HG03066 (cell line): ENCODE measurements around the gene SPATC1L.

Experiments
- ATAC-seq: cut with Tn5 transposase; IDR thresholded peaks from one replicate; pipeline ENCODE4 v1.9.1; 2021; ENCODE audit warnings: low read depth; ENCODE audit not compliant: unreplicated experiment

SPATC1L gene

DNA sequence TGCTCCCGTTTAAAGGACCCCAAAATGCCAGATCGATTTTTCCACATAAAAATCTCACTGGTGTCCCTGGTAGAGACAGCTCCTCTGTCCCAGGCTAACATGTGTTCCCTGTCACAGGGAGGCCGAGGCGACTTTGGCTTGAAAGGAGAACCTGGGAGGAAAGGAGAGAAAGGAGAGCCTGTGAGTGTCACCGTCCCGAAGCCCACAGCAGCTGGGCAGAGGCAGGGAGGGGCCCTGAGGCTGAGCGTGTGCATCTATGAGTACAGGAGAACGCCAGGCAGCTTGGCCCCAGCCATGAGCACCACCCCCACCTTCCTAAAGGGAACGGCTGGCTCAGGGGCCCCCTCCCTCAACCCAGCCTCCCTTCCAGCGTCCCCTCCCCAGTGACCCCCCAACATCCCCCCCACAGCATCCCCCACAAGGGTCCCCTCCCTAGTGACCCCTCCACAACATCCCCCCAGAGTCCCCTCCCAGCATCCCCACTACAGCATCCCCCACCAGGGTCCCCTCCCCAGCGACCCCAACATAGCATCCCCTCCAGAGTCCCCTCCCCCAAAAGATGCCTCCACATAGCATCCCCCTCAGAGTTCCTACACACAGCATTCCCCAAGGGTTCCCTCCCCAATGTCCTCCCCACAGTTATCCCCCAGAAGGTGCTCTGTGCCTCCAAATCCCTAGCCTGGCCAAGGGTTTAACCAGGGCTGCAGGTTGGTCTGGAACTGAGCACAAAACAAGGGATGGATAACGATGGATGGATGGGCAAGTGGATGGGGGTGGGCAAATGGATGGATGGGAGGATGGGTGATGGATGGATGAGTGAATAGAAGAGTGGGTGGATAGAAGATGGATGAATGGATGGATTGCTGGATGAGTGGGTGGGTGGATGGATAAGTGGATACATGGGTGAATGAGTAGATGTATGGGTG lies 61.2 kb downstream of the SPATC1L start:
- ATAC-seq: no peak

DNA sequence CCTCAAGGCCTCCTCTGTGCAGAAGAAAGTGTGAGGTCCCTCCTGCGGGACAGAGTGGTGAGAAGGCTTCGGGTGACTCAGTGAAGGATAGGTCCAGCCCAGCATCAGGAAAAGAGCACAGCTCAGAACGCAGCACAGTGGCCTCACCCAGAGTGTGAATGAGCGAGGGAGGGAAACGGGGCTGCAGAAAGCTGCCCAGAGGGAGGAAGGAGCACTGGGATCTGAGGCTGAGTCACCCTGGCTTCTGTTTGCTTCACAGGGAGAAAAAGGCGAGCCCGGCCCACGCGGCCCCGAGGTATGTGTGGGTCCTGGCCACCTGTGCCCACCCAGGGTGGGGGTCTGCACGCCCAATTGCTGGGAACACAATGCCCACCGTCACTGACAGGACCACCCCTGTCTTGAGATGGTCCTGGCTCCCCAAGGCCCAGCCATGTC lies 62.0 kb downstream of the SPATC1L start:
- no peak for ATAC-seq

DNA sequence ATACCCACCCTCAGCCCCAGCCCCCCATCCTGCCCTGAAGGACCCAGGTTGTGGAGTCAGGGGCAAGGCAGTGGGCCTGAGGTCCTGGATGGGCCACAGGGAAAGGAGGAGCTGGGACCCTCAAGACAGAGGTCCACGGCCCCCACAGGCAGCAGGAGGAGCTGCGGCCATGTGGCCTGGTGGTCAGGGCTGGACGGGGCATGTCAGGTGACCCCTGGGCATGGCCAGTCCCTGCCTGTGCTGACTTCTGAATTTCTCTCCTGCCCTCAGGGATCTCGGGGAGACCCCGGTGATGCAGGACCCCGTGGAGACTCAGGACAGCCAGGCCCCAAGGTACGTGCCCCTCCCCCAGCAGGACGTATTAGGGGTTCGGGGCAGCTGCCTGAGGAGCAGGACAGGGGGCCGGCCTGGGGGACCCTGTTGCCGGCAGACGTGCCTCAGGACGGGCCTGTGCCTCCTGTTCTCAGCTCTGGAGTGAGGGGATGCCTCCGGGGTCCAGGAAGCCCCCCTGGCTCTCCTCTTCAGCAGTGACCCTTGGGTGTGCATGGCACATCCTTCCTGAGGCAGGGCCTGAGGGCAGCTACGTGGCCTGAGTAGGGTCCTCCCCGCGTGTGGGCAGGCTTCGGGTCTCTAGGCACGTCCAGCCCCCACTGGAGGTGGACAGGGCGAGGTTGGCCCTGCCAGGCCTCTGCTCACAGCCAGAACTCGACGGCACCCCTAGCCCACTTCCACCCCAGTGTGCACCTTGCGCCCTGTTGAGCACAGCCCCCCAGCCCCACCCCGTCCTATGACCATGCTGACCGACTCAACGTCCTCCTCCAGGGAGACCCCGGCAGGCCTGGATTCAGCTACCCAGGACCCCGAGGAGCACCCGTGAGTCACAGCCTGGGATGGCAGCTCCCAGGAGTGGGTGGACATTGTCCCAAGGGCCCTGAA lies 62.7 kb downstream of the SPATC1L start:
- no peak for ATAC-seq

DNA sequence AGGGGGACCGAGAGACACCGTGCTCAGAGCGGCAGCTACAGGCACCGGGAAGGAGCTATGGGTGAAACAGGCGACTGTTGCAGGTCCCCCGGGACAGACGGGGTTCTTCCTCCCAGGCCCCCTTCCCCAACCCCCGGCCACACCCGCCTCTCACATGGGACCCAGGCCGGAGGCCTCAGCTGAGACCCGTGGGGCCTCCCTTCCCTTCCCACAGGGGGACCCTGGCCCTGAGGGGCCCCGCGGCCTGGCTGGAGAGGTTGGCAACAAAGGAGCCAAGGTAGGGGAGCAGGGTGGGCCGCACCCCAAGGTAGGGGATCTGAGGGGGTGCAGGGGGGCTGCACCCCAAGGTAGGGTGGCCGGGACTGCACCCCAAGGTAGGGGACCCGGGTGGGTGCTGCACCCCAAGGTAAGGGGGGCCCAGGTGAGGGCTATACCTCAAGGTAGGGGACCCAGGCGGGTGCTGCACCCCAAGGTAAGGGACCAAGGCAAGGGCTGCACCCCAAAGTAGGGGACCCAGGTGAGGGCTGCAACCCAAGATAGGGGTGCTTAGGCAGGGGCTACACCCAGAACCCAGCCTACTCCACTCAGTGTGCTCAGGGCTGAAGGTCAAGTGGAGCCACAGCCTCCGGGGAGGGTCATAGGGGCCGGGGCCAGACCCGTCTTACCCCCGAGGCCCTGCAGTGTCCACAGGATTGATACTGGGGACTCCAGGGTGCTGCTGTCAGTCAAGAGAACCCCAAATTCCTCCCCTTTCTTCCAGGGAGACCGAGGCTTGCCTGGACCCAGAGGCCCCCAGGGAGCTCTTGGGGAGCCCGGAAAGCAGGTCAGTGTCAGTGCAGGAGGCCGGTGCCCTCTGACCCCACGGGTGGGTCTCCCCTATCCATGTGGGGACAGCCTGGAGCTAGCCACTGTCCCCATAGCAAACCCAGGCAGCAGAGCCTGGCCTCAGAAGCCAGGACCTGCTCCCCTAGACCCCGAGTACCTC lies 63.7 kb downstream of the SPATC1L start:
- ATAC-seq: no peak

DNA sequence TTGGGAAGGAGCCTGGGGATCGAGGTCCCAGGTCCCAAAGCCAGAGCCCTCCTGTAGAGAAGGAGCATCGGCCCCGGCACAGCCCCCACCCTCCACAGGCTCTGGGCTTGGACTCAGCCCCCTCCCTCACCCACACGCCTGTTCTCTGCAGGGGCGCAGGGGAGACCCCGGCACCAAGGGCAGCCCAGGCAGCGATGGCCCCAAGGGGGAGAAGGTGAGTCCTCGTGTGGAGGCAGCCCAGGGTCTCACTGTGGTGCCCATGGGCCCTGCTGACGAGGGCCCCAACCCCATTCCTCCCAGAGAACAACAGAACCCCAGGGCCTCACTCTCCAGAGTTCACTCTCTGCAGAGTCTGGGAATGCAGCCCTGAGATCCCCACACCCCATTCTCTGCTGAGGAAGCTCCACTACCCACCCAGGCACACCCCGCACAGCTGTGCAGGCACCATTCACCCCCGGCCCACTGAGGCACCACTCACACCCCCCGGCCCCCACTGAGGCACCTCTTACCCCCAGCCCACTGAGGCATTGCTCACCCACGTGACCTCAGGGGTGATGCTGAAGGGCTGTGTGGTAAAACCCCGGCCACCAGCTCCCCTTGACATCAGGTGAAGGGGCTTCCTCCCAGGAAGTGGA lies 64.5 kb downstream of the SPATC1L start:
- ATAC-seq: no peak

DNA sequence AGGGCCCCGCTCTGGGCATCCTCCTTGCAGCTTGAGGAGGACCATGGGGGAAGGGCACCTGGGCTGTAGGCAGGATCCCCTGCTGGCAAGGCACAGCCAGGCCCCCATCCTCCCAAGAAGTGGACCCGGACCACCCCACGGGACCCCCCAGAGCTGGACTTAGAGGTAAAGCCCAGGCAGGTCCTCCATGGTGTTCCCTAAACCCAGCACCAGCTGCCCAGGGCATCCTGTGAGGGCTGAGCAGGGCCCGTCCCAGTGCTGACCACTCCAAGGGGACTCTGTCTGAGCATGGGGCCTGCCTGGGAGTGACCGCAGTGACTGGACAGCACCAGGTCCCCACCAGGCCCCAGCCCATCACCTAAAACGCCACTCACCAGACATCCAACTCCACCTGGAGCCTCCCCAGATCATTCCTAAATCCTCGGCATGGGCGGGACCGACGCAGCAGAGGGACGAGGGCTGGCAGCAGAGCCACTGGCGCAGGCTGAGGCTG lies 65.1 kb downstream of the SPATC1L start:
- no peak for ATAC-seq

- no peak for ATAC-seq
Measured at GRCh38 chr21:46118316-46119143, 65.7 kb downstream of the SPATC1L start.

- no peak for ATAC-seq
Measured at GRCh38 chr21:46117586-46118315, 66.5 kb downstream of the SPATC1L start.

GRCh38 chr21:46116776-46117585 lies 67.3 kb downstream of the SPATC1L start:
- no peak for ATAC-seq

DNA sequence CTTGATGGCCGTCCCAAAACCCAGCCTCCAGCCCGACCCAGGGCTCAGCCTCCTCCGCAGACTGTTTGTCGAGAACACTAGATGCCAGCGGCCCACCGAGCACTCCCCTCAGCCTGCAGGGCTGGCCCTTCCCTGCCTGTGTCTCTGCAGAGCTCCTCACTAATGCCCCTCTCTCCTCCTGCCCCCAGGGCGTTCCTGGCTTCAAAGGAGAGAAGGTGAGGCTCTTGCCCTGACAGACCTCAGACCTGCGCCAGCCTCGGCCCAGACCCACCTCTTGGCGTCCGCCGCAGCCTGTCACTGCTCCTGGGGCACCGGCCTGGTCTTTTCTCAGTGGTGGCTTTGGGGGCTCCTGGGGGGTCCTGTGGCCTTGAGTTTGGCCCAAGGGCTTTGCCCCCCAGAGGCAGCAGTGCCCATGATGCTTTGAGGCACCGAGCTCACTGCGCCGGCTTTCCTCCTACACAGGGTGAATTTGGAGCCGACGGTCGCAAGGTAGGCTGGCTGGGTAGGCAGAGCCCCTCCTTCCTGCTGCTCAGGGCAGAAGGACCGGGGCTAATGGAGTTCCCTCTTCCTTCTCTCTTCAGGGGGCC lies 68.0 kb downstream of the SPATC1L start:
- no peak for ATAC-seq

DNA sequence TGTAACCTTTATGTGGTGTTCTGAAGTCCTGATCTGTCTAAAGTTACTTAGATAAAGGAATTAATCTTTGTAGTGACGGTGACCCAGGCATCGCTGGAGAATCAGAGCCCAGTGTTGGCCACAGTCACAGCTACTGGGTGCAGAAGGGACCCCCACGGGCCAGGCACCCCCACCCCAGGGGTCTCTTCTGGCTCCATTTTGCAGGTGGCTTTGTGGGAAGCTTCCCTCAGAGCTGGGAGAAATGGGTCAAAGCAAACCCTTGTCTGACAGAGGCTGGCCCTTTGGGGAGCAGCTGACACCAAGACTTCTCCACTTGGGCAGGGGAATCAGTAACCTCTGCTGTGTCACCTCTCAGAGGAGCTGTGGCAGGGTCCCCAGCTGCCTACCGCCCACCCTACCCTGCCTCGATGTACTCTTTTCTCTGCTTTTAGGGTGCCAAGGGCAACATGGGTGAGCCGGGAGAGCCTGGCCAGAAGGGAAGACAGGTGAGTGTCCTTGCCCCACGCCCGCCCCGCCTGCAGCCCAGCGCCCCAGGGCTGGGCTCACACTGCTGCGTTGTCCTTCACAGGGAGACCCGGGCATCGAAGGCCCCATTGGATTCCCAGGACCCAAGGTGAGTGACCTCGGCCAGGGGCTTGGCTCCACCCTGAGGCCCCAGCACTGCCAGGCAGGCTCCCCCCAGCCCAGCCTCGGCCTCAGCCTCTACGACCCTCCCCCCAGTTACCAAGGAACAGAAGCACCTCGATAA lies 68.6 kb downstream of the SPATC1L start:
- ATAC-seq: no peak

- no peak for ATAC-seq
Measured at GRCh38 chr21:46114963-46115362, 69.3 kb downstream of the SPATC1L start.

DNA sequence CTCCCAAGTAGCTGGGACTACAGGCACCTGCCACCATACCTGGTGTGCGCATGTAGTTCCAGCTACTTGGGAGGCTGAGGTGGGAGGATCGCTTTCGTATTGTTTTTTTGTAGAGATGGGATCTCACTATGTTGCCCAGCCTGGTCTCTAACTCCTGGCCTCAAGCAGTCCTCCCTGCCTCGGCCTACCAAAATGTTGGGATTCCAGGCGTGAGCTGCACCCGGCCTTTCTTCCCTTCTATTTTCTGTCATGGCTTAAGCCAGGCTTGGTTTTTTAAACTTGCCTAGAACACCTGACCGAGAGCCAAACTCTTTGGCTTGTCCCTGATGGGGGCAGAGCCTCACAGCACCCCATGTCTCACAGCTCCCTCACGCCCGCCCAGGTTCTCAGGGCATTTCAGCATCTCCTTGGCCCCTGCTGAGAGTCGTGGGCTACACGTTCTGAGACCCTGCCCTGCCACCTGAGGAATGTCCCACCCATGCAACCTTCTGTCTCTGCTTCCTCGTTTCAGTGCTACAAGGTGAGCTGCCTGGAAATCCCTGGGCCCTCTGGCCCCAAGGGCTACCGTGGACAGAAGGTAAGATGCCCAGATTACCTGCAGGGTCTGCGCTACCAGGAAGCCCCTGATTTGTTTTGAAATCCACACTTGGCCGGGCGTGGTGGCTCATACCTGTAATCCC lies 70.6 kb downstream of the SPATC1L start:
- no peak for ATAC-seq

- no peak for ATAC-seq
Measured at GRCh38 chr21:46112725-46113215, 71.5 kb downstream of the SPATC1L start.
